Testis (tissue), 2 donors: ENCODE measurements around the gene FBLN2.

Experiments
- CTCF ChIP-seq, 3 experiments: fragments of 450-650 bp in 2 of 3; fragments of 200-600 bp in 1 of 3; sonication (generic) in 1 of 3; IDR thresholded peaks; one replicate each; pipeline ENCODE4 v1.5.1; 2016 to 2019; ENCODE audit warnings: antibody characterized with exemption in 3 of 3, mild to moderate bottlenecking in 2 of 3, moderate library complexity in 1 of 3
- POLR2A ChIP-seq: fragments of 450-650 bp; IDR thresholded peaks from one replicate; pipeline ENCODE4 v1.6.1; 2017; ENCODE audit warnings: antibody characterized with exemption, mild to moderate bottlenecking, moderate library complexity

- TF ChIP-seq CTCF (IDR thresholded peaks at IDR 0.05) (no peak), POLR2A (no peak)
Measured at GRCh38 chr3:13544293-13544831, 4.6 kb upstream of the FBLN2 start.
